AG09309 (cell line): ENCODE measurements around the gene PCP4L1.

Source experiments
- DNase-seq: peaks from one replicate; pipeline ENCODE4 v3.0.0-alpha.2; 2010; ENCODE audit warnings: low read depth
- H3K4me3 ChIP-seq: 2 replicates; pipeline ENCODE4 v1.5.1; 2011; ENCODE audit warnings: mild to moderate bottlenecking, low read depth, low read length, moderate library complexity; ENCODE audit not compliant: control insufficient read depth
- TF ChIP-seq, protein P1 (sequence below): IDR thresholded peaks from 2 replicates; pipeline ENCODE4 v1.5.1; 2011; ENCODE audit warnings: mild to moderate bottlenecking, low read depth, low read length, inconsistent platforms; ENCODE audit not compliant: insufficient read depth, control insufficient read depth; ENCODE audit errors: missing control alignments

The PCP4L1 gene

GRCh38 chr1:161258439-161259344, at the start of gene PCP4L1:
Gene PCP4L1 (plus strand): TSS chr1:161258745. CDS start chr1:161258975, 230 bp downstream.
- no peak for DNase-seq
- H3K4me3 ChIP-seq, result peak within 1 kb of the TSS; percentile 43
- TF ChIP-seq, protein P1, sequence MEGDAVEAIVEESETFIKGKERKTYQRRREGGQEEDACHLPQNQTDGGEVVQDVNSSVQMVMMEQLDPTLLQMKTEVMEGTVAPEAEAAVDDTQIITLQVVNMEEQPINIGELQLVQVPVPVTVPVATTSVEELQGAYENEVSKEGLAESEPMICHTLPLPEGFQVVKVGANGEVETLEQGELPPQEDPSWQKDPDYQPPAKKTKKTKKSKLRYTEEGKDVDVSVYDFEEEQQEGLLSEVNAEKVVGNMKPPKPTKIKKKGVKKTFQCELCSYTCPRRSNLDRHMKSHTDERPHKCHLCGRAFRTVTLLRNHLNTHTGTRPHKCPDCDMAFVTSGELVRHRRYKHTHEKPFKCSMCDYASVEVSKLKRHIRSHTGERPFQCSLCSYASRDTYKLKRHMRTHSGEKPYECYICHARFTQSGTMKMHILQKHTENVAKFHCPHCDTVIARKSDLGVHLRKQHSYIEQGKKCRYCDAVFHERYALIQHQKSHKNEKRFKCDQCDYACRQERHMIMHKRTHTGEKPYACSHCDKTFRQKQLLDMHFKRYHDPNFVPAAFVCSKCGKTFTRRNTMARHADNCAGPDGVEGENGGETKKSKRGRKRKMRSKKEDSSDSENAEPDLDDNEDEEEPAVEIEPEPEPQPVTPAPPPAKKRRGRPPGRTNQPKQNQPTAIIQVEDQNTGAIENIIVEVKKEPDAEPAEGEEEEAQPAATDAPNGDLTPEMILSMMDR, result no peak

- TF ChIP-seq, protein P1, result peak; percentile 93
- DNase-seq, result no peak
- no peak overlapping the region for H3K4me3 ChIP-seq
These were observed 48.6 kb upstream of the PCP4L1 start for GRCh38 chr1:161209790-161210409.

DNA sequence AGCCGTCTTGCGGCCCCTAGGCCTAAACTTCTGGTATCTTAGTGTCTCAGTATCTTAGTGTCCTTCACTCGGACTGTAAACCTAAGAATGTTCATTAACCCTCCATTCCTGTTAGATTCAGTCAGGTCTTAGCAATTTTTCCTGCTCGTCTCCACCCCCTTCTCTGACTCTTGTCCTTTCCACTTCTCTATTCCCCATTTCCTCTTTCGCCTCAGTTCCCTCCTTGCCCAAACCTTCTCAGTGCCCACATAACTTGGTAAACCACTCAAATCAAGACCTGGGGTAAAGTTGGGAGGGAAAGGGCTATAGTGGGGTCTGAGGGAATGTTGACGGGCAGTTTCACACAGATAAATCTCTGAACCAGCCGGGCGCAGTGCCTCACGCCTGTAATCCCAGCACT, 44.2 kb upstream of the PCP4L1 start:
- DNase-seq, result no peak
- no peak overlapping the region for H3K4me3 ChIP-seq
- TF ChIP-seq, protein P1, result no peak

DNA sequence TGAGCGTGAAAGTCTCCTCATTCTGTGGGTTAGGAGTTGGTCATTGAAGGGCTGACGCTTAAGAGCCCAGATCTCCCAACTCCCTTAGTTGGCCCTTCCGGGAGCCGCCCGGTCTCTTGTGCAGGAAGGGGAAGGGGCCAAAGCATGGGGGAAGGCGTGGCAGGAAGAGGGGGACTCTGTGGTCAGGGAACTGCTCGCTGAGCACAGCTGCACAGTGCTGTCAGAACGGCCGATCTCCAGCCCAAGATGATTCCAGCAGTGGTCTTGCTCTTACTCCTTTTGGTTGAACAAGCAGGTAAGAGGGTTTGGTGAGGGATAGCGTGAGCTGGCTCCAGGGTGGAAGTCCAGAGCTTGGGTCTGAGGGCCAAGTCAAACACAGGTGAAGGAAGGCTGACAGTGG, 43.5 kb upstream of the PCP4L1 start, which contains the start of gene FCER1G:
FCER1G (plus strand) TSS at position 220 of the 400 bp plus-strand sequence; CDS start at position 247, 27 bp downstream.
- no peak for DNase-seq
- H3K4me3 ChIP-seq, result no peak within 1 kb of the TSS
- TF ChIP-seq, protein P1, result no peak

GRCh38 chr1:161216945-161217712, 41.4 kb upstream of the PCP4L1 start:
- peak; percentile 57 for DNase-seq
- no peak overlapping the region for H3K4me3 ChIP-seq

More at GRCh38 chr1:161216945-161217712, 41.4 kb upstream of the PCP4L1 start:
- TF ChIP-seq, protein P1, result no peak
